ENCODE data around the gene CADPS2. TPM values are rescaled to one million over a fixed set of nuclear protein-coding genes. Genes with fewer than 3 reads are reported as not detected.

The CADPS2 gene
- total and polyA plus RNA-seq, 8 donors = 7.7 to 27.3 (median 18.6) TPM

- Histone ChIP-seq H3K4me3 (peak overlapping the region in 2 of 4 donors; percentile 7 to 76), H3K4me1 (peaks cover 8 to 51% (median 27%) of the 10 kb centered on the region in 3 donors)
Observed at GRCh38 chr7:122883049-122883680, 3.1 kb downstream of the CADPS2 start.

DNA sequence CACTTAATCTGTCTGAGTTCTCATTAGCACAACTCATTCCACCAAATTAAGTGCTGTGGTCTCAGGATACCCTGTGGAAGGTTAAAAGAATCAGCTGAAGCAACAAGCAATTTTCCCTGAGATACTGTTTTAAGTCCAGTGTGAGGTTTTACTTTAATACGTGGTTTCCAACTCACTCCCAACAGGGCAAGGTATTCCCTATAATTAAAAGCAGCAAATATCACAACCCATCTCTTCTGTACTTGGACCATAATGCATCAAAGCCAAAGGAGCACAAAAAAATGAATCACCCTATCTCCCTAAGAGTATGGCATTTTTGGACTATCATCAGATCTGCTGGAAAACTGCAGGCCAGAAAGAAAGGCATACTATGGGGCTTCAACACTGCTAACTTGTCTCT is 4.9 kb downstream of the CADPS2 start:
- Histone ChIP-seq H3K4me1 (peaks cover 8 to 46% (median 27%) of the 10 kb centered on the region in 3 donors), H3K27ac (peak overlapping the region in 1 of 4 donors; percentile 29), H3K4me3 (peak overlapping the region in 1 of 4 donors; percentile 19), H3K9me3 (no peaks in the 10 kb centered on the region), H3K27me3 (no peaks in the 10 kb centered on the region), H3K36me3 (no peaks in the 10 kb centered on the region)
- WGBS, 2 donors = 22 to 28% methylated on average over 1 of the region's 1 CpG
- ATAC-seq (no peak), DNase-seq (no peak), FAIRE-seq (no peak)
- no peak for TF ChIP-seq CTCF (IDR thresholded peaks at IDR 0.05)
- intact Hi-C loops (cut with DNase I) = no loop called here

More at GRCh38 chr7:122883049-122883680, 3.1 kb downstream of the CADPS2 start:
- Histone ChIP-seq H3K36me3 (no peaks in the 10 kb centered on the region), H3K27ac (peak overlapping the region in 1 of 4 donors; percentile 26), H3K27me3 (no peaks in the 10 kb centered on the region), H3K9me3 (no peaks in the 10 kb centered on the region)
- FAIRE-seq (no peak), ATAC-seq (no peak), DNase-seq (no peak)
- TF ChIP-seq CTCF (IDR thresholded peaks at IDR 0.05) = no peak
- 49 to 51% methylated on average over 3 of the region's 3 CpGs for WGBS, 2 donors
- intact Hi-C loops (cut with DNase I) = no loop called here

GRCh38 chr7:122869260-122869659 is 17.0 kb downstream of the CADPS2 start:
- ATAC-seq = no peak
- intact Hi-C loops (cut with DNase I) = no loop called here
- no peak overlapping the region for H3K4me3 ChIP-seq
- no peaks in the 10 kb centered on the region for H3K4me1 ChIP-seq
- H3K27ac ChIP-seq = no peak overlapping the region
- no peak for DNase-seq
- 49 to 97% methylated on average over 1 of the region's 1 CpG for WGBS, 2 donors
- no peaks in the 10 kb centered on the region for H3K27me3 ChIP-seq
- peak; percentile 29 for FAIRE-seq
- H3K36me3 ChIP-seq = no peaks in the 10 kb centered on the region
- no peak for TF ChIP-seq CTCF (IDR thresholded peaks at IDR 0.05)
- peaks cover 0 to 7% (median 2%) of the 10 kb centered on the region in 4 donors for H3K9me3 ChIP-seq

- Histone ChIP-seq H3K4me1 (no peaks in the 10 kb centered on the region), H3K4me3 (no peak overlapping the region), H3K27me3 (no peaks in the 10 kb centered on the region), H3K9me3 (peaks cover 0 to 7% (median 2%) of the 10 kb centered on the region in 4 donors), H3K36me3 (no peaks in the 10 kb centered on the region), H3K27ac (no peak overlapping the region)
- no peak for FAIRE-seq
- TF ChIP-seq CTCF (IDR thresholded peaks at IDR 0.05) = no peak
- intact Hi-C loops (cut with DNase I) = no loop called here
- DNase-seq = no peak
- ATAC-seq = no peak
Observed at GRCh38 chr7:122867471-122867980, 18.7 kb downstream of the CADPS2 start.

DNA sequence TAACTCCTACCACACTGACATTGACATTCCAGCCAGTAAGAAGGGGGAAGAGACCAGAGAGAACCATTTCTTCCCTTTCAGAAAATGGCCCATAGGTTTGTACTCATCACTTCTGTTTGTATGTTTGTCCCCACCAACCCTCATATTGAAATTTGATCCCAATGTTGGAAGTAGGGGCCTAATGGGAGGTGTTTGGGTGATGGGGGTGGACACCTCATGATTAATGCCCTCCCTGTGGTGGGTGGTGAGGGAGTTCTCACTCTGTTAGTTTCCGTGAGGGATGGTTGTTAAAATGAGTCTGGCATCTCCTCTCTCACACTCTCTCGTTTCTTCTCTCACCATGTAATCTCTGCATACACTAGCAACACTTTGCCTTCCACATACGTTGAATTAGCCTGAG is 21.4 kb downstream of the CADPS2 start:
- ATAC-seq = no peak
- FAIRE-seq = no peak
- 87 to 88% methylated on average over 3 of the region's 3 CpGs for WGBS, 2 donors

More for the DNA sequence above, 21.4 kb downstream of the CADPS2 start:
- no peak for DNase-seq
- H3K9me3 ChIP-seq = peaks cover 0 to 7% (median 2%) of the 10 kb centered on the region in 4 donors
- intact Hi-C loops (cut with DNase I) = no loop called here
- H3K4me3 ChIP-seq = no peak overlapping the region
- TF ChIP-seq CTCF (IDR thresholded peaks at IDR 0.05) = no peak
- no peak overlapping the region for H3K27ac ChIP-seq
- H3K4me1 ChIP-seq = no peaks in the 10 kb centered on the region
- H3K36me3 ChIP-seq = no peaks in the 10 kb centered on the region
- H3K27me3 ChIP-seq = no peaks in the 10 kb centered on the region

All from pancreas (tissue), 10 donors.